GM18520 (cell line): Measurements from ENCODE around the gene FAM222B.
"Not testable (repeated sequence)": the region's sequence is repeated elsewhere in the genome, so short reads cannot be mapped to it uniquely, and the experiment has no call there.

Source experiments
- ATAC-seq: cut with Tn5 transposase; IDR thresholded peaks from one replicate; pipeline ENCODE4 v1.9.1; 2021; ENCODE audit not compliant: unreplicated experiment

FAM222B gene

GRCh38 chr17:28871056-28871579 lies 28.5 kb upstream of the FAM222B start:
- ATAC-seq = peak; percentile 84

- ATAC-seq = no peak
Measured at GRCh38 chr17:28867276-28867675, 24.7 kb upstream of the FAM222B start.

GRCh38 chr17:28865946-28866752 lies 23.6 kb upstream of the FAM222B start:
- peak; percentile 48 for ATAC-seq

DNA sequence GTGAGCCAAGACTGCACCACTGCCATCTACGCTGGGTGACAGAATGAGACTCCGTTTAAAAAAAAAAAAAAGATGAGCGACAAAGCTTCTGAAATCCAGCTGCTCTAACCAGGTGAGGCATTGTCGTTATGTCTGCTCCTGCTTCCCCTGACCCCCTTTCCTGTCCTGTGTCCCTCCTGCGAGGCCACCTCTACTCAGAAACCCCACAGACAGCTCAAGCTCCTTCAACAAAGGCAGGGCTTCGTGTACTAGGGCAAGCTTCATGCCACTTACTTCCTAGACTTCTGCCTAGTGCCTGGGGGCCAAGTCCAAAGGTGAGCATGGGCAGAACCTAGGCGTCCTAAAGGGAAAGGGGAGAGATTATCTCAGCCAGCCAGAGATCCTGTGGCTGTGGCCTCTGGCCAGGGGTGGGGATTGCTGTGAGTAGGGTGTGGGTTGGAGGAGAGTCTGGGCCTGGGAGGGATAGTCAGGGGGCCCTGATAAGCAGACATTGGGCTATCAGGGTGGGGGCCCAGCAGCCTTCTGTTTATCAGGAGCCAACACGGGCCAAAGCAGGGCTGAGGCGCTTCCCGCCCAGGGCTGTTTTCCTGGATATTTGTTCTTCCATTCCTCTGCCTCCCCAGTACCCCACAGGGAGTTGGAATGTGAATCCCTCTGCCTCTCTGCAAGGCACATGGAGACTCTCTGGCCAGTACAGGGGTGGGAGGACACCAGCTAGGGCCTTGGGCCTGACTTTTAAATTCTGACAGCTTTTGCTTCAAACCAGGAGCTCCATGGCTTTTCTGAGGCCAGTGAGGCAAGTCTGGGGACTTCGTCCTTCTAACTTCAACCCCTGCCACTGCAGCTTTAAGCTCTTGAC lies 22.6 kb upstream of the FAM222B start:
- ATAC-seq = no peak

GRCh38 chr17:28863953-28864352 lies 21.4 kb upstream of the FAM222B start:
- ATAC-seq = no peak

DNA sequence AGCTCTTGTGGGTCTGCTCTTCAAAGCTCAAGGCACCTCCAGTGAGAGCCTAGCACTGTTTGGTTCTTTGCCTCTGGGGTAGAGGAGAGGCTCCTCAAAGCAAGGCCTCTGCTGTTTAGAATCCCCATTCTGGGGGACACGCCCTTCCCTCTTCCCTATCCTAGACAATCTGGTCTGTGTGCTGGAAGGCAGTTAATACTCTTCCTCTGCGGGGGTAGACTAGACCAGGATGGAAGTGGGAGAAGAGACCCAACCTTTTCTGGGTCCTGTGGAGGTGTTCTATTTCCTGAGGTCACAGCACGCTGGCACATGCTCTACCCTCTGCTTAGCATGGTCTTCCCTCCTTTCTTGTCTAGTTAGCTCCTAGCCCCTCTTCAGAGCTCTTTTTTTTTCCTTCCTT lies 20.0 kb upstream of the FAM222B start:
- ATAC-seq = no peak

DNA sequence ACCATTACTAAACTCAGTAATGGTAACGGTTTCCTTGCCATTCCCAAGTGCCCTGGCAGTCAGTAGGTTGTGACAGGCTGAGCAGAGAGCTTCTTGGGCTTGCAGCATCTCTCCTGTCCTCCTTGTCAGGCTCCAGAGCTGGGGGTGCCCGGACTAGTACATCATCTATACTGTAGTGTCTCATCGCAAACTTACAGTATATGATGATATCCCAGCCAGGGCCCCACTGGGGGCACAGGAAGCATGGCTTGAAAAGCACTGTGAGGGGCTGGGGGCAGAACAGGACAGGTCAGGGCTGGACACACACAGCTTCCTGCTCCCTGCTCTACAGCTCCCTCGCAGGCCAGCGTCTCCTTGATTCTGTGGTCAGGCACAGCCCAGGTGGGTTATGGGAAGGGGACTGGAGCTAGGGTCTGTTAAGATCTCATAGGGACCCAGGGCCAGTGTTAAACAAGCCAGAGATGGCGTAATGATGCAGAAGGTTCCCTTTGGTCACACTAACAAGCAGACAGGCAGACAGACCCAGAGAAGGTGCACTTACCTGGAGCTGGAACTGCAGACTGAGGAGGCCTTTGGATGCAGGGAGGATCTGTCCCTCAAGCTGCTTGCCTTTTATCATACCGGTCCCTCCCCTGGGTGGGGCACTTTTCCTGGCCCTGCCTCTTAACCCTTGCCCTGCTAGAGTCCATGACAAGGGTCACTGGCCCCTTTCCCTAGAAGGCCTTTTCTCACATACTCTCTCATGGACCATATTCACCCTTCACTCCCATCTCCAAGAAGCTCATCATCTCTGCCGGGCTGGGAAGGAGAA lies 19.0 kb upstream of the FAM222B start:
- ATAC-seq = no peak

DNA sequence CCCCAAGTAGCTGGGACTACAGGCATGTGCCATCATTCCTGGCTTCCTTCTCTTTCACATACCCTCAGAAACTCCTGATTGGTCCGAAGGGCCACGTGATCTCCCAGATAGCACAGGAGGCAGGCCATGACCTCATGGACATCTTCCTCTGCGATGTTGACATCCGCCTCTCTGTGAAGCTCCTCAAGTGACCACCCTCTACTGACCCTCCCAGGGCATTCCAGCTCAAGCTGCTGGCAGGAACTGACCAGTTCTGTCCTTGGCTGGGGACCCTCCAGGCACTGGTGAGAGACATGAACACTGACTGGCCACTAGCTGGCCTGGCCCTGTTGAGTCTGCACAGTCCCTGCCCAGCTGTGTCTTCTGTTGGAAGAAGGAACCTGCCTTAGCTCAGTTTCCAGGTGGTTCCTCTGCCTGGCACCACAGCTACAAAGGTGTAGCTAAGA lies 17.8 kb upstream of the FAM222B start:
- ATAC-seq = no peak

- no peak for ATAC-seq
Measured at GRCh38 chr17:28858801-28859355, 16.3 kb upstream of the FAM222B start.

- ATAC-seq = no peak
Measured at GRCh38 chr17:28857905-28858800, 15.6 kb upstream of the FAM222B start.

GRCh38 chr17:28856028-28856574 lies 13.5 kb upstream of the FAM222B start:
- ATAC-seq = no peak

DNA sequence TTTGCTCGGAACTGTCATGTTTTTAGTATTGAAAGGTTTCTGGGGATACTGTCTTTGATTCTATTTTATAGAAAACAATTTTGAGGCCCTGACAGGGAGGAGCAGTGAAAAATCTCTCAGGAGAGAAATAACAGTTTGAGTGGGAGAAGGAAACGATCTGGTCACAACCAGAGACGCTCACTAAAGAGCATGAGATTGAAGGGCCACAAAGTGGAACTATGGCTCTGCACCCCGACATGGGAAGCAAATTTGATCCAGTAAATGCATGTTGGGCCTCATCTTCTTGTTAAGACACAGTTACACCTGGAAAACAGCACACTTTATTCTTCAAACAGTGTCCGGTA lies 12.7 kb upstream of the FAM222B start:
- no peak for ATAC-seq

GRCh38 chr17:28854457-28855335 lies 12.1 kb upstream of the FAM222B start, which contains the start of gene ERAL1:
ERAL1 (plus strand) TSS chr17:28855016; CDS start chr17:28855035, 19 bp downstream.
- peak; percentile 84 for ATAC-seq

DNA sequence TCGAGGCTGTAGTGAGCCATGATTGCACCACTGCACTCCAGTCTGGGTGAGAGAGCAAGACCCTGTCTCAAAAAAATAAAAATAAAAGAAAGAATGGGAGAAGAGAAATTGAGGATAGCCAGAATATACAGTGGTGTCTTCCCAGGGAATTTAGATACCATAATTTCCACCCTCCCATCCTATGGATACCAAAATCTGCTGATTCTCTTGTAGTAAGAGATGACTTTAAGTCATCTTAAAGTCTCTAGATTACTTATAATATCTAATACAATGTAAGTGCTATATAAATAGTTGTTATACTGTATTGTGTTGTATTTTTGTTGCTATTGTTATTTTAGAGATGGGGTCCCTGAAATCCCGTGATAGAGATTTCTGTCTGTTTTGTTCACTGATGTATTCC lies 10.7 kb upstream of the FAM222B start:
- ATAC-seq = no peak

GRCh38 chr17:28849281-28849680 lies 6.7 kb upstream of the FAM222B start:
- no peak for ATAC-seq

DNA sequence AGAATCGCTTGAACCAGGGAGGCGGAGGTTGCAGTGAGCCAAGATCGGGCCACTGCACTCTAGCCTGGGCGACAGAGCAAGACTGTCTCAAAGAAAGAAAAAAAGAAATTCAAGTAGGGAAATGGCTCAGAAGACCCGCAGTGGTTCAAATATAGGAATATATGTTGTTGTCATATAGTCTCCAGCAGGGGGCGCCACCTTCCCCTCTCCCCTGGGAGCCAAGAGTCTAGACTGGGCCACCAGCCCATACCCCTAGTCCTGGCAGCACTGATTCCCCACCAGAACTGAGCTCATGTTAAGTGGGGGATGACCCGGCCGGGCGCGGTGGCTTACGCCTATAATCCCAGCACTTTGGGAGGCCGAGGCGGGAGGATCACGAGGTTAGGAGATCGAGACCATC lies 6.1 kb upstream of the FAM222B start:
- not testable (repeated sequence) for ATAC-seq

- ATAC-seq = not testable (repeated sequence)
Measured at GRCh38 chr17:28846699-28847098, 4.1 kb upstream of the FAM222B start.

GRCh38 chr17:28846231-28846630 lies 3.6 kb upstream of the FAM222B start:
- ATAC-seq = no peak
